ENCODE results near the gene TYROBP. TPM values are rescaled to one million over a fixed set of nuclear protein-coding genes. Genes with fewer than 3 reads are reported as not detected.
A peak's percentile ranks its signal among the peaks of the same experiment; 100 is the strongest.

The TYROBP gene
- total and polyA plus RNA-seq, 12 donors = 11.8 to 323 (median 163) TPM

- WGBS, 4 donors = 78 to 83% (median 82%) methylated on average over 13 of the region's 13 CpGs
- Histone ChIP-seq H3K27ac (no peak overlapping the region), H3K36me3 (replicated peaks in 1 of 2) (peaks cover 0 to 6% of the 10 kb centered on the region in 2 donors), H3K27me3 (no peaks in the 10 kb centered on the region), H3K4me1 (replicated peaks in 1 of 2) (peaks cover 17 to 23% of the 10 kb centered on the region in 2 donors), H3K9me3 (replicated peaks in 1 of 3) (no peaks in the 10 kb centered on the region), H3K4me3 (peak overlapping the region in 1 of 4 donors; percentile 96)
- intact Hi-C loops (cut with DNase I) = loop anchor here (5.0 to 10.0 kb wide), 2 partner anchors 51 to 244 kb away; no protein-coding TSS in a partner anchor
- no peak for DNase-seq
- TF ChIP-seq POLR2A (IDR thresholded peaks at IDR 0.05) = no peak
- TF ChIP-seq CTCF (IDR thresholded peaks at IDR 0.05) = no peak
These were observed 30.5 kb upstream of the TYROBP start for GRCh38 chr19:35938282-35939224.

- intact Hi-C loops (cut with DNase I) = loop anchor here (5.0 to 10.0 kb wide), 2 partner anchors 50 to 243 kb away; no protein-coding TSS in a partner anchor
These were observed 29.5 kb upstream of the TYROBP start for GRCh38 chr19:35937345-35938281.

GRCh38 chr19:35936738-35937268 lies 28.7 kb upstream of the TYROBP start:
- Histone ChIP-seq H3K27me3 (no peaks in the 10 kb centered on the region), H3K27ac (peak overlapping the region in 4 of 5 donors; percentile 47 to 89 (median 70))
- intact Hi-C loops (cut with DNase I) = loop anchor here (5.0 to 10.0 kb wide), 2 partner anchors 50 to 242 kb away; no protein-coding TSS in a partner anchor

More at GRCh38 chr19:35937345-35938281, 29.5 kb upstream of the TYROBP start:
- H3K27ac ChIP-seq = no peak overlapping the region
- peaks cover 17 to 23% of the 10 kb centered on the region in 2 donors for H3K4me1 ChIP-seq (replicated peaks in 1 of 2)
- TF ChIP-seq POLR2A (IDR thresholded peaks at IDR 0.05) (no peak), CTCF (IDR thresholded peaks at IDR 0.05) (no peak)
- no peaks in the 10 kb centered on the region for H3K27me3 ChIP-seq
- 65 to 71% (median 69%) methylated on average over 11 to 14 of the region's 14 CpGs for WGBS, 4 donors
- H3K4me3 ChIP-seq = peak overlapping the region in 1 of 4 donors; percentile 96
- DNase-seq = no peak
- peaks cover 0 to 6% of the 10 kb centered on the region in 2 donors for H3K36me3 ChIP-seq (replicated peaks in 1 of 2)
- no peaks in the 10 kb centered on the region for H3K9me3 ChIP-seq (replicated peaks in 1 of 3)

More at GRCh38 chr19:35936738-35937268, 28.7 kb upstream of the TYROBP start:
- 19 to 38% (median 31%) methylated on average over 10 to 11 of the region's 11 CpGs for WGBS, 4 donors
- TF ChIP-seq POLR2A (IDR thresholded peaks at IDR 0.05) (no peak), CTCF (IDR thresholded peaks at IDR 0.05) (no peak)
- H3K9me3 ChIP-seq (replicated peaks in 1 of 3) = no peaks in the 10 kb centered on the region
- peaks cover 0 to 6% of the 10 kb centered on the region in 2 donors for H3K36me3 ChIP-seq (replicated peaks in 1 of 2)
- H3K4me1 ChIP-seq (replicated peaks in 1 of 2) = peaks cover 17 to 23% of the 10 kb centered on the region in 2 donors
- H3K4me3 ChIP-seq = peak overlapping the region in 3 of 4 donors; percentile 10 to 96 (median 56)
- DNase-seq = no peak
